Myocyte (in vitro differentiated cells): ENCODE results near the gene ZNF783. TPM values are rescaled to one million over a fixed set of nuclear protein-coding genes. Genes with fewer than 3 reads are reported as not detected.
"Not testable (repeated sequence)": the region's sequence is repeated elsewhere in the genome, so short reads cannot be mapped to it uniquely, and the experiment has no call there.

Experiments
- DNase-seq: peaks from one replicate; pipeline ENCODE4 v3.0.0-alpha.2; 2012; ENCODE audit warnings: low read depth
- total RNA-seq: library from RNA; depleted of rRNA; stranded (reverse); fragments of >200 nt; gene quantifications from 2 replicates; pipeline ENCODE4 v1.2.3, GENCODE V29; 2014

The ZNF783 gene
- total RNA-seq, 1 donor from 2014 or later: 18.1 TPM

- no peak for DNase-seq
These were observed 35.2 kb downstream of the ZNF783 start for GRCh38 chr7:149297034-149297755.

- DNase-seq: no peak
These were observed 38.8 kb downstream of the ZNF783 start for GRCh38 chr7:149300620-149301285.

- DNase-seq: no peak
These were observed 40.2 kb downstream of the ZNF783 start for GRCh38 chr7:149302222-149302621.

GRCh38 chr7:149302865-149303264, 40.9 kb downstream of the ZNF783 start:
- no peak for DNase-seq

GRCh38 chr7:149304006-149304405, 42.0 kb downstream of the ZNF783 start:
- DNase-seq: no peak

GRCh38 chr7:149306854-149307253, 44.9 kb downstream of the ZNF783 start:
- DNase-seq: no peak

- no peak for DNase-seq
These were observed 45.9 kb downstream of the ZNF783 start for GRCh38 chr7:149307775-149308501.

- DNase-seq: peak; percentile 70
These were observed 48.3 kb downstream of the ZNF783 start for GRCh38 chr7:149310113-149310836.

- DNase-seq: no peak
These were observed 49.1 kb downstream of the ZNF783 start for GRCh38 chr7:149310990-149311573.

- DNase-seq: no peak
These were observed 52.0 kb downstream of the ZNF783 start for GRCh38 chr7:149313981-149314380.

- DNase-seq: no peak
These were observed 54.6 kb downstream of the ZNF783 start for GRCh38 chr7:149316606-149317005.

- DNase-seq: no peak
These were observed 55.5 kb downstream of the ZNF783 start for GRCh38 chr7:149317496-149317895.

GRCh38 chr7:149317986-149318672, 56.1 kb downstream of the ZNF783 start:
- DNase-seq: no peak

GRCh38 chr7:149319376-149319775, 57.4 kb downstream of the ZNF783 start:
- no peak for DNase-seq

GRCh38 chr7:149320313-149321124, 58.5 kb downstream of the ZNF783 start:
- no peak for DNase-seq

GRCh38 chr7:149321125-149321905, 59.3 kb downstream of the ZNF783 start:
- DNase-seq: not testable (repeated sequence)

- peak; percentile 13 for DNase-seq
These were observed 60.1 kb downstream of the ZNF783 start for GRCh38 chr7:149321978-149322541.

GRCh38 chr7:149322737-149323136, 60.7 kb downstream of the ZNF783 start:
- DNase-seq: no peak
